CD4-positive, alpha-beta T cell (primary cell): ENCODE measurements around the gene PRUNE1. TPM values are rescaled to one million over a fixed set of nuclear protein-coding genes. Genes with fewer than 3 reads are reported as not detected.

Experiments
- ATAC-seq: fragments of 200-7000 bp; cut with Tn5 transposase; one replicate; pipeline ENCODE4 v1.10.0; 2022; ENCODE audit warnings: mild to moderate bottlenecking; ENCODE audit not compliant: poor library complexity
- CTCF ChIA-PET: fragments of 350-600 bp; sonication (Branson Sonifier 250); formaldehyde crosslinking; loops from one replicate; lab custom pipeline; 2021; ENCODE audit warnings: antibody characterized with exemption, inconsistent platforms; lab: Charles Lee
- POLR2A ChIA-PET: fragments of 350-600 bp; sonication (Branson Sonifier 250); formaldehyde crosslinking; loops from one replicate; lab custom pipeline; 2021; ENCODE audit warnings: antibody characterized with exemption, inconsistent platforms; lab: Charles Lee
- DNase-seq, 14 experiments: peaks; one replicate each; pipeline ENCODE4 v3.0.0-alpha.2; 2013 to 2020; ENCODE audit warnings: mixed read lengths in 2 of 14
- H3K27ac ChIP-seq, 2 donors: one replicate each; pipeline versions ENCODE4 v1.5.1 to v1.7.0; 2013; ENCODE audit warnings: low read length in 2 of 2, low read depth in 1 of 2, mild to moderate bottlenecking in 1 of 2
- H3K27me3 ChIP-seq, 2 experiments: 1 replicate in 1 of 2; 2 replicates in 1 of 2; pipeline versions ENCODE4 v1.6.1 to v1.7.0; 2013; ENCODE audit warnings: low read length in 2 of 2, control low read depth in 1 of 2, mild to moderate bottlenecking in 1 of 2, moderate library complexity in 1 of 2; ENCODE audit not compliant: insufficient read depth in 2 of 2, control insufficient read depth in 1 of 2
- H3K36me3 ChIP-seq: one replicate; pipeline ENCODE4 v1.6.1; 2013; ENCODE audit warnings: low read length, control low read depth; ENCODE audit not compliant: insufficient read depth
- H3K4me1 ChIP-seq: one replicate; pipeline ENCODE4 v1.6.1; 2013; ENCODE audit warnings: low read length, control low read depth; ENCODE audit not compliant: insufficient read depth
- H3K4me3 ChIP-seq: one replicate; pipeline ENCODE4 v1.5.1; 2013; ENCODE audit warnings: mild to moderate bottlenecking, low read length, moderate library complexity
- H3K9me3 ChIP-seq, 2 experiments: 1 replicate in 1 of 2; 2 replicates in 1 of 2; pipeline versions ENCODE4 v1.6.1 to v1.7.0; 2013; ENCODE audit warnings: low read length in 2 of 2, mild to moderate bottlenecking in 2 of 2, control low read depth in 1 of 2, moderate library complexity in 1 of 2; ENCODE audit not compliant: control insufficient read depth in 1 of 2, insufficient read depth in 1 of 2
- H3K27ac Mint-ChIP-seq: one replicate; pipeline ENCODE4 v1.8.0; 2020; ENCODE audit warnings: mixed read lengths
- H3K27me3 Mint-ChIP-seq: one replicate; pipeline ENCODE4 v1.8.0; 2021; ENCODE audit warnings: mixed read lengths
- H3K36me3 Mint-ChIP-seq: one replicate; pipeline ENCODE4 v1.8.0; 2021; ENCODE audit warnings: low read depth, mixed read lengths
- H3K4me1 Mint-ChIP-seq: one replicate; pipeline ENCODE4 v1.8.0; 2021; ENCODE audit warnings: low read depth, mixed read lengths
- H3K4me3 Mint-ChIP-seq: one replicate; pipeline ENCODE4 v1.8.0; 2020; ENCODE audit warnings: mild to moderate bottlenecking, mixed read lengths
- H3K9me3 Mint-ChIP-seq: one replicate; pipeline ENCODE4 v1.8.0; 2020; ENCODE audit warnings: mixed read lengths
- CTCF ChIP-seq: fragments of 200-600 bp; IDR thresholded peaks from one replicate; pipeline ENCODE4 v1.8.0; 2022; ENCODE audit warnings: antibody characterized with exemption, mild to moderate bottlenecking
- intact Hi-C, 2 experiments: fragments of 100-400 bp; cut with DNase I in 1 of 2; cut with micrococcal nuclease in 1 of 2; formaldehyde crosslinking; loops; one replicate each; pipeline versions ENCODE4 v1.15.1 to v1.9.0; 2023 to 2025; cut with DNase I, micrococcal nuclease
- total RNA-seq, 174 experiments: library from RNA in 2 of 174; stranded (reverse) in 2 of 174; gene quantifications; one replicate each; pipeline ENCODE4 v1.2.3 and lab custom pipeline; 2021 to 2026

PRUNE1 gene
- total RNA-seq, 2 experiments from 2014 or later: 10.9 to 12.1 TPM

GRCh38 chr1:151006327-151007052 is 1.8 kb upstream of the PRUNE1 start, which contains the start of gene MINDY1:
Gene MINDY1, minus strand, starts transcription at chr1:151006902. Its CDS starts 4,285 bp downstream, at chr1:151002617.
- Histone ChIP-seq H3K27ac (peak within 1 kb of the TSS; percentile 87 to 98), H3K4me1 (peaks cover 91% of the 10 kb centered on the region), H3K9me3 (no peaks in the 10 kb centered on the region), H3K4me3 (peak within 1 kb of the TSS; percentile 82), H3K36me3 (peaks cover 13% of the 10 kb centered on the region), H3K27me3 (no peaks in the 10 kb centered on the region)
- Mint-ChIP-seq H3K36me3 (peaks cover 50% of the 10 kb centered on the region), H3K4me1 (peaks cover 89% of the 10 kb centered on the region), H3K9me3 (no peaks in the 10 kb centered on the region), H3K4me3 (peak within 1 kb of the TSS; percentile 93), H3K27ac (peak within 1 kb of the TSS; percentile 98), H3K27me3 (no peaks in the 10 kb centered on the region)
- no peak for TF ChIP-seq CTCF
- ChIA-PET CTCF (interaction anchor here (0.5 to 4.1 kb wide), 11 partner anchors 11 to 242 kb away, joined by 3 to 29 read pairs (median 4); partner anchors contain the start of genes C1orf56 and GABPB2), POLR2A (interaction anchor here (0.6 to 3.7 kb wide), 19 partner anchors 10 to 635 kb away, joined by 3 to 18 read pairs (median 4); partner anchors contain the start of genes C1orf56, CDC42SE1, CERS2 and CTSK)
- ATAC-seq (peak; percentile 12), DNase-seq (peak in 6 of 14 experiments; percentile 10 to 69 (median 35))
- intact Hi-C loops: loop anchor here (5.0 kb wide), 3 partner anchors 129 to 644 kb away; partner anchors contain the start of genes ARNT (in 1 of the 2), RPRD2 (in 1 of the 2) and TNFAIP8L2 (in 1 of the 2)

- H3K9me3 ChIP-seq: no peaks in the 10 kb centered on the region
- peaks cover 45% of the 10 kb centered on the region for H3K36me3 Mint-ChIP-seq
- CTCF ChIA-PET: interaction anchor here (4.1 kb wide), 1 partner anchor 12 kb away, joined by 29 read pairs; no protein-coding TSS in a partner anchor
- peaks cover 84% of the 10 kb centered on the region for H3K4me1 ChIP-seq
- peak overlapping the region; percentile 93 for H3K4me3 Mint-ChIP-seq
- ATAC-seq (no peak), DNase-seq (no peak)
- peak overlapping the region; percentile 98 for H3K27ac Mint-ChIP-seq
- no peak for TF ChIP-seq CTCF
- peak overlapping the region; percentile 82 for H3K4me3 ChIP-seq
- H3K36me3 ChIP-seq: peaks cover 7% of the 10 kb centered on the region
- H3K9me3 Mint-ChIP-seq: no peaks in the 10 kb centered on the region
- H3K27ac ChIP-seq: peak overlapping the region; percentile 87 to 98
- intact Hi-C loops: loop anchor here (1.0 to 5.0 kb wide), 5 partner anchors 29 to 646 kb away; partner anchors contain the start of genes ARNT (in 1 of the 2), RPRD2 (in 1 of the 2) and TNFAIP8L2 (in 1 of the 2)
- H3K4me1 Mint-ChIP-seq: peaks cover 86% of the 10 kb centered on the region
- POLR2A ChIA-PET: interaction anchor here (1.0 to 3.7 kb wide), 6 partner anchors 17 to 63 kb away, joined by 3 to 18 read pairs (median 4); partner anchors contain the start of genes C1orf56, CDC42SE1 and GABPB2
- H3K27me3 ChIP-seq: no peaks in the 10 kb centered on the region
- H3K27me3 Mint-ChIP-seq: no peaks in the 10 kb centered on the region
Measured at GRCh38 chr1:151007853-151008243, 401 bp upstream of the PRUNE1 start.

GRCh38 chr1:151009206-151009587 is 948 bp downstream of the PRUNE1 start:
- DNase-seq: no peak
- H3K27me3 Mint-ChIP-seq: no peaks in the 10 kb centered on the region
- ChIA-PET POLR2A (interaction anchor here (1.1 to 1.9 kb wide), 4 partner anchors 42 to 645 kb away, joined by 3 to 5 read pairs (median 4); partner anchors contain the start of genes GABPB2 and RPRD2), CTCF (interaction anchor here (0.6 to 1.4 kb wide), 4 partner anchors 15 to 732 kb away, joined by 3 to 5 read pairs (median 4); partner anchors contain the start of gene GABPB2)
- intact Hi-C loops: loop anchor here (2.0 to 5.0 kb wide), 4 partner anchors 48 to 647 kb away; partner anchors contain the start of genes ARNT (in 1 of the 2), RPRD2 (in 1 of the 2) and TNFAIP8L2 (in 1 of the 2)
- H3K4me3 Mint-ChIP-seq: peak overlapping the region; percentile 93
- Histone ChIP-seq H3K27ac (peak overlapping the region in 1 of 2 donors; percentile 98), H3K9me3 (no peaks in the 10 kb centered on the region), H3K4me3 (peak overlapping the region; percentile 82), H3K4me1 (peaks cover 79% of the 10 kb centered on the region), H3K27me3 (no peaks in the 10 kb centered on the region), H3K36me3 (peaks cover 16% of the 10 kb centered on the region)
- H3K36me3 Mint-ChIP-seq: peaks cover 46% of the 10 kb centered on the region
- H3K27ac Mint-ChIP-seq: peak overlapping the region; percentile 98
- no peak for TF ChIP-seq CTCF
- peaks cover 84% of the 10 kb centered on the region for H3K4me1 Mint-ChIP-seq
- no peaks in the 10 kb centered on the region for H3K9me3 Mint-ChIP-seq
- ATAC-seq: no peak
